ENCODE data around the gene CCDC106. TPM values are rescaled to one million over a fixed set of nuclear protein-coding genes. Genes with fewer than 3 reads are reported as not detected.
A peak's percentile ranks its signal among the peaks of the same experiment; 100 is the strongest.

Gene CCDC106
- total RNA-seq, 2 experiments from 2014 or later: 8.8 to 11.2 TPM

DNA sequence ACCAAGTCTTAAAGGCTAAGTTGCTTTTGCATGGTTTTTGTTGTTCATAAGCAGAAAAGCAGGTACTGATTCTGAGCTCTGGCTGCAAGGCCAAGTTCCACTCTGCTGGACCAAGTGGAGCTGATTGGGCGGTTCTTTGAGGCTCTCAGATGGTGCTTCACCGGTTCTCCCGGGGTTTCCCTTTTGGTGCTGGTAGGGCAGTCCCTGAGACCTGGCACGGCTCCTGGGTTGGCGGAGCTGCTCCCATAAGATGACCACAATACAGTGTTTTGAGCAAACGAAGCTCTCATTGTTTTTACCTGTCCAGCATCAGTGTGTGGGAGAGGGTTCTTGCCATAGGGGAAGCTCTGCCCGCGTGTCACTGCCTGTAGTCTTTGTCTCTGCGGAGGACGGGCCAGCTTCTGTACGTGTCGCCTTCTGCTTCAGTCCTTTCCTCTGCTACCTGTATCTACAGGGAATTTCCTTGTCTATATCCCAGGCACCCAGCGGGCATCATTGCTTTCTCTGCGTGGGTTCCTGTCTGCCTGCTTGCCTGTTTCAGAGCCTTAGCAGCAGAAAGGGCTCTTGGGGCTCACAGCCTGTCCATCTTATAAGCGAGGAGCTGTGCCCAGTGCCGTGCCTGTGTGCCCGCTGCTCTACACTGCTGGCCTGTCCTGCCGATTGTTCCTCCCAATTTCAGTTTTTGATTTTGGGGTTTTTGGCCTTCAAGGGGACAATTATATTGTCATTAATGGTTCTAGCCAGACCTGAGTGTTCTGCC is 9.2 kb downstream of the CCDC106 start:
- POLR2A ChIA-PET: interaction anchor here (0.7 to 3.5 kb wide), 7 partner anchors 10 to 424 kb away, joined by 3 to 57 read pairs (median 6); partner anchors contain the start of gene CCDC106
- CTCF ChIA-PET: interaction anchor here (0.8 to 1.8 kb wide), 7 partner anchors 10 to 153 kb away, joined by 3 to 8 read pairs (median 4); partner anchors contain the start of gene ZNF865
- Mint-ChIP-seq H3K4me3 (peak overlapping the region; percentile 98), H3K27ac (peak overlapping the region; percentile 99), H3K4me1 (ENCODE audit: low read depth) (peaks cover 32% of the 10 kb centered on the region), H3K27me3 (no peaks in the 10 kb centered on the region), H3K9me3 (no peaks in the 10 kb centered on the region), H3K36me3 (ENCODE audit: low read depth) (peaks cover 53% of the 10 kb centered on the region)
- no peak for TF ChIP-seq CTCF (IDR thresholded peaks at IDR 0.05)
- DNase-seq (peak; percentile 46), ATAC-seq (no peak)
- intact Hi-C loops (cut with micrococcal nuclease): loop anchor here (10.0 kb wide), 1 partner anchor 402 kb away; the partner anchor contains the start of gene PPP6R1

DNA sequence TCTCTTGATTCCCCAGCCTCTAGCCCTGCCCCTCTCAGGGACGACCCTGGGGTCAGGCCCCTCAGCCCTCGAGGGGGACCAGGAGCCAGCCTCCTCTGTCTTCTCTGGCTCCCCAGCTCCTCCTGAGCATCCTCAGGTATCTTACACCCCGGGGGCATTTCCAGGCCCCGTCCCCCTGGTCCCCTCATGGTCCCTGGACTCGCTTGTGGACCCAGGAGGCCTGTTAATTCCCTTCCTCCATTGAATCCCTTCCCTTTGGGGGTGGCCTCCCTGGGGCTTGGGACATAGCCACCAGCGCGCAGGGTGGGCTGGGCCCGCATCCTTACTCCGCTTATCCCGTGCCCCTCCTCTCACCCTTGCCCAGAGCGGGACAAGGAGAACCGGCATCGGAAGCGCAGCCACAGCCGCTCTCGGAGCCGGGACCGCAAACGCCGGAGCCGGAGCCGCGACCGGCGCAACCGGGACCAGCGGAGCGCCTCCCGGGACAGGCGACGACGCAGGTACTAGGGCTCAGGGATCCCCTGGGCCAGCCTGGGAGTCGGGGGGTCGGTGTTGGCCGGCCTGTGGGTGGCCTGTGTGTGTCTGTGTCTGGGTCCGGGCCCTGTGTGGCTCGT is 10.9 kb downstream of the CCDC106 start:
- POLR2A ChIA-PET: interaction anchor here (3.5 kb wide), 1 partner anchor 10 kb away, joined by 57 read pairs; no protein-coding TSS in a partner anchor
- intact Hi-C loops (cut with micrococcal nuclease): loop anchor here (10.0 kb wide), 1 partner anchor 404 kb away; the partner anchor contains the start of gene PPP6R1
- H3K36me3 Mint-ChIP-seq (ENCODE audit: low read depth): peaks cover 64% of the 10 kb centered on the region
- TF ChIP-seq CTCF (IDR thresholded peaks at IDR 0.05): no peak
- H3K4me3 Mint-ChIP-seq: peak overlapping the region; percentile 98
- DNase-seq: no peak
- CTCF ChIA-PET: interaction anchor here (1.3 kb wide), 1 partner anchor 12 kb away, joined by 4 read pairs; no protein-coding TSS in a partner anchor
- H3K4me1 Mint-ChIP-seq (ENCODE audit: low read depth): peaks cover 38% of the 10 kb centered on the region
- no peaks in the 10 kb centered on the region for H3K27me3 Mint-ChIP-seq
- H3K9me3 Mint-ChIP-seq: no peaks in the 10 kb centered on the region
- peak overlapping the region; percentile 79 for H3K27ac Mint-ChIP-seq
- ATAC-seq: no peak

- DNase-seq: no peak
- H3K4me3 Mint-ChIP-seq: peak overlapping the region; percentile 35
- ChIA-PET POLR2A (interaction anchor here (0.7 to 1.2 kb wide), 3 partner anchors 8 to 13 kb away, joined by 3 read pairs; no protein-coding TSS in a partner anchor), CTCF (no interaction called here)
- TF ChIP-seq CTCF (IDR thresholded peaks at IDR 0.05): no peak
- no peak for ATAC-seq
- intact Hi-C loops (cut with micrococcal nuclease): loop anchor here (10.0 kb wide), 1 partner anchor 405 kb away; the partner anchor contains the start of gene PPP6R1
- no peaks in the 10 kb centered on the region for H3K9me3 Mint-ChIP-seq
- peaks cover 70% of the 10 kb centered on the region for H3K36me3 Mint-ChIP-seq (ENCODE audit: low read depth)
- peaks cover 38% of the 10 kb centered on the region for H3K4me1 Mint-ChIP-seq (ENCODE audit: low read depth)
- peak overlapping the region; percentile 79 for H3K27ac Mint-ChIP-seq
- H3K27me3 Mint-ChIP-seq: no peaks in the 10 kb centered on the region
These were observed 11.8 kb downstream of the CCDC106 start for GRCh38 chr19:55659822-55660221.

DNA sequence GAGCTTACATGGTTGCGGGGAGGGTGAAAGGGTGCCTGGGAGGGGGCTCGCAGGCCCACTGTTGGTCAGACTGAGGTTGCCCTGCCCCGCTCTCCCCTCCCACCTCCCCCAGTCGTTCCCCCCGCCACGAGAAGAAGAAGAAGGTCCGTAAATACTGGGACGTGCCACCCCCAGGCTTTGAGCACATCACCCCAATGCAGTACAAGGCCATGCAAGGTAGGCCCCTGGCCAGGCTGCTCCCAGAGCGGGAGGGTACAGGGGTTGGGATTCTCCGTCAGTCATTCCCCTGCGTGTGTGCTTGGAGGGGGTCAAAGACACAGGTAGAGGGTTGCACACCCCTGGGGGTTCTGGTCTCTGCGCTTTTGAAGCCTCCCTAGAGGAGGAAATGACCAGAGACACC is 12.4 kb downstream of the CCDC106 start:
- TF ChIP-seq CTCF (IDR thresholded peaks at IDR 0.05): no peak
- Mint-ChIP-seq H3K27ac (peak overlapping the region; percentile 71), H3K4me3 (no peak overlapping the region), H3K4me1 (ENCODE audit: low read depth) (peaks cover 38% of the 10 kb centered on the region), H3K27me3 (no peaks in the 10 kb centered on the region), H3K36me3 (ENCODE audit: low read depth) (peaks cover 71% of the 10 kb centered on the region), H3K9me3 (no peaks in the 10 kb centered on the region)
- CTCF ChIA-PET: no interaction called here
- intact Hi-C loops (cut with micrococcal nuclease): no loop called here
- POLR2A ChIA-PET: interaction anchor here (0.7 to 1.2 kb wide), 3 partner anchors 8 to 11 kb away, joined by 3 to 4 read pairs (median 3); no protein-coding TSS in a partner anchor
- ATAC-seq: no peak
- DNase-seq: no peak
